ENCODE measurements around the gene TIPARP.

The TIPARP gene

GRCh38 chr3:156742401-156742800 is 68.0 kb downstream of the TIPARP start:
- DNase-seq: no peak

GRCh38 chr3:156743859-156744258 is 69.5 kb downstream of the TIPARP start:
- DNase-seq: no peak

GRCh38 chr3:156744631-156745030 is 70.2 kb downstream of the TIPARP start:
- no peak for DNase-seq

- DNase-seq: no peak
These were observed 71.4 kb downstream of the TIPARP start for GRCh38 chr3:156745766-156746165.

GRCh38 chr3:156747046-156747445 is 72.7 kb downstream of the TIPARP start:
- DNase-seq: no peak

- no peak for DNase-seq
These were observed 74.9 kb downstream of the TIPARP start for GRCh38 chr3:156749244-156749643.

GRCh38 chr3:156750191-156750873 is 75.9 kb downstream of the TIPARP start:
- no peak for DNase-seq

GRCh38 chr3:156750874-156751245 is 76.5 kb downstream of the TIPARP start:
- no peak for DNase-seq

GRCh38 chr3:156751461-156752025 is 77.2 kb downstream of the TIPARP start:
- no peak for DNase-seq

All from activated gamma-delta T cell (primary cell).